Smooth muscle cell (in vitro differentiated cells): ENCODE results near the gene MTMR10. TPM values are rescaled to one million over a fixed set of nuclear protein-coding genes. Genes with fewer than 3 reads are reported as not detected.
A peak's percentile ranks its signal among the peaks of the same experiment; 100 is the strongest.

ENCODE experiments used
- DNase-seq: peaks from one replicate; lab custom pipeline; 2025; ENCODE audit not compliant: unreplicated experiment; lab: John Stamatoyannopoulos, UW
- H2AFZ ChIP-seq: fragments of 200-600 bp; sonication (generic); 2 replicates; pipeline ENCODE4 v1.6.0; 2016; ENCODE audit warnings: antibody characterized with exemption, low read depth, mild to moderate bottlenecking
- H3F3A ChIP-seq: fragments of 200-600 bp; sonication (generic); 2 replicates; pipeline ENCODE4 v1.6.0; 2017; ENCODE audit warnings: antibody characterized with exemption, low read depth
- H3K27ac ChIP-seq: fragments of 200-600 bp; sonication (generic); 2 replicates; pipeline ENCODE4 v1.5.1; 2016; ENCODE audit warnings: low read depth, mild to moderate bottlenecking
- H3K27me3 ChIP-seq: fragments of 200-600 bp; sonication (generic); 2 replicates; pipeline ENCODE4 v1.6.1; 2016; ENCODE audit warnings: low read depth, mild to moderate bottlenecking
- H3K36me3 ChIP-seq: fragments of 200-600 bp; sonication (generic); 2 replicates; pipeline ENCODE4 v1.5.1; 2016; ENCODE audit warnings: low read depth
- H3K4me1 ChIP-seq: fragments of 200-600 bp; sonication (generic); 2 replicates; pipeline ENCODE4 v1.5.1; 2016; ENCODE audit warnings: low read depth
- H3K4me2 ChIP-seq: fragments of 200-600 bp; sonication (generic); 2 replicates; pipeline ENCODE4 v1.6.0; 2016; ENCODE audit warnings: mild to moderate bottlenecking
- H3K4me3 ChIP-seq: fragments of 200-600 bp; sonication (generic); 2 replicates; pipeline ENCODE4 v1.5.1; 2016; ENCODE audit warnings: mild to moderate bottlenecking
- H3K79me2 ChIP-seq: fragments of 200-600 bp; sonication (generic); 2 replicates; pipeline ENCODE4 v1.6.0; 2016; ENCODE audit warnings: low read depth, mild to moderate bottlenecking
- H3K9ac ChIP-seq: fragments of 200-600 bp; sonication (generic); 2 replicates; pipeline ENCODE4 v1.6.0; 2016; ENCODE audit warnings: low read depth
- H3K9me3 ChIP-seq: fragments of 200-600 bp; sonication (generic); replicated peaks from 2 replicates; pipeline ENCODE4 v1.5.1; 2016; ENCODE audit warnings: low read depth
- H4K20me1 ChIP-seq: fragments of 200-600 bp; sonication (generic); 2 replicates; pipeline ENCODE4 v1.6.0; 2016; ENCODE audit warnings: low read depth
- CTCF ChIP-seq: fragments of 200-600 bp; sonication (generic); IDR thresholded peaks from 2 replicates; pipeline ENCODE4 v1.5.1; 2017; ENCODE audit warnings: borderline replicate concordance, mild to moderate bottlenecking, antibody characterized with exemption; ENCODE audit not compliant: insufficient read depth, poor library complexity, severe bottlenecking
- WGBS: methylation state at CpG from one replicate; pipeline ENCODE4 v1.1.7; 2016; ENCODE audit warnings: low lambda C conversion rate; 5-methylcytosine and 5-hydroxymethylcytosine counted together
- polyA plus RNA-seq: library from polyadenylated mRNA; unstranded; fragments of >200 nt; fragmentation: Nextera tagmentation; extraction: Ambion mirVana; gene quantifications from 2 replicates; pipeline ENCODE4 v1.2.1, GENCODE V29; 2016
- total RNA-seq: library from RNA; depleted of rRNA; stranded (reverse); fragments of >200 nt; gene quantifications from 2 replicates; pipeline ENCODE4 v1.2.3, GENCODE V29; 2014

Gene MTMR10
- total and polyA plus RNA-seq, 2 experiments from 2014 or later, result 11.6 to 24.9 TPM

GRCh38 chr15:30954674-30955073 lies 36.8 kb downstream of the MTMR10 start:
- H3K27me3 ChIP-seq, result no peaks in the 10 kb centered on the region
- H2AFZ ChIP-seq, result no peak overlapping the region
- H3K4me1 ChIP-seq, result no peaks in the 10 kb centered on the region
- no peak for TF ChIP-seq CTCF
- H4K20me1 ChIP-seq, result no peaks in the 10 kb centered on the region
- no peak overlapping the region for H3K9ac ChIP-seq
- peaks cover 31% of the 10 kb centered on the region for H3K36me3 ChIP-seq
- H3K4me3 ChIP-seq, result no peak overlapping the region
- WGBS, result 91% methylated on average over 1 of the region's 1 CpG
- H3K27ac ChIP-seq, result no peak overlapping the region
- H3K4me2 ChIP-seq, result no peak overlapping the region
- no peak for DNase-seq
- no peaks in the 10 kb centered on the region for H3K9me3 ChIP-seq
- H3F3A ChIP-seq, result peaks cover 11% of the 10 kb centered on the region
- peaks cover under 1% of the 10 kb centered on the region for H3K79me2 ChIP-seq

GRCh38 chr15:30953731-30954378 lies 37.6 kb downstream of the MTMR10 start:
- Histone ChIP-seq H3K9ac (no peak overlapping the region), H3K4me1 (no peaks in the 10 kb centered on the region), H3K27me3 (no peaks in the 10 kb centered on the region), H3K9me3 (no peaks in the 10 kb centered on the region), H3F3A (peaks cover 11% of the 10 kb centered on the region), H3K4me3 (no peak overlapping the region), H4K20me1 (no peaks in the 10 kb centered on the region), H2AFZ (no peak overlapping the region), H3K36me3 (peaks cover 38% of the 10 kb centered on the region), H3K79me2 (peaks cover 3% of the 10 kb centered on the region), H3K4me2 (no peak overlapping the region), H3K27ac (peak overlapping the region; percentile 19)
- 71% methylated on average over 7 of the region's 7 CpGs for WGBS
- DNase-seq, result no peak
- TF ChIP-seq CTCF, result no peak

GRCh38 chr15:30953183-30953582 lies 38.2 kb downstream of the MTMR10 start:
- Histone ChIP-seq H2AFZ (no peak overlapping the region), H3K27me3 (no peaks in the 10 kb centered on the region), H3K36me3 (peaks cover 43% of the 10 kb centered on the region), H4K20me1 (no peaks in the 10 kb centered on the region), H3K27ac (no peak overlapping the region), H3K4me2 (no peak overlapping the region), H3K4me1 (no peaks in the 10 kb centered on the region), H3K9me3 (no peaks in the 10 kb centered on the region), H3K9ac (no peak overlapping the region), H3F3A (peaks cover 11% of the 10 kb centered on the region), H3K79me2 (peaks cover 3% of the 10 kb centered on the region), H3K4me3 (no peak overlapping the region)
- DNase-seq, result no peak
- WGBS, result 98% methylated on average over 7 of the region's 7 CpGs
- TF ChIP-seq CTCF, result no peak
